SK-N-MC (cell line): ENCODE data around the gene ERCC2.
A peak's percentile ranks its signal among the peaks of the same experiment; 100 is the strongest.

Experiments used
- DNase-seq: peaks from one replicate; pipeline ENCODE4 v3.0.0-alpha.2; 2011; ENCODE audit warnings: low read depth, low spot score
- H3K27ac ChIP-seq: fragments of 200-600 bp; sonication (generic); 2 replicates; pipeline ENCODE4 v1.5.1; 2016; ENCODE audit warnings: mixed run types
- H3K36me3 ChIP-seq: fragments of 200-600 bp; sonication (generic); 2 replicates; pipeline ENCODE4 v1.6.1; 2017; ENCODE audit warnings: antibody characterized with exemption, low read length, mixed read lengths; ENCODE audit not compliant: insufficient read depth
- H3K4me3 ChIP-seq: fragments of 200-600 bp; sonication (generic); 2 replicates; pipeline ENCODE4 v1.5.1; 2016
- H3K9ac ChIP-seq: fragments of 200-600 bp; sonication (generic); 2 replicates; pipeline ENCODE4 v1.8.0; 2017; ENCODE audit warnings: mixed run types, mixed read lengths; ENCODE audit not compliant: insufficient read length
- H3K9me3 ChIP-seq: fragments of 200-600 bp; sonication (generic); 2 replicates; pipeline ENCODE4 v1.6.1; 2017; ENCODE audit warnings: low read depth, mild to moderate bottlenecking, antibody characterized with exemption, low read length, moderate library complexity, mixed read lengths
- EZH2 ChIP-seq: fragments of 200-600 bp; sonication (generic); IDR thresholded peaks from one replicate; pipeline ENCODE4 v1.6.1; 2017; ENCODE audit warnings: antibody characterized with exemption
- FOXP2 ChIP-seq: optimal IDR thresholded peaks from 2 replicates; pipeline ENCODE3; 2011; ENCODE audit warnings: mild to moderate bottlenecking, moderate library complexity; ENCODE audit not compliant: insufficient read depth; ENCODE audit errors: extremely low read length, control extremely low read depth
- POLR2AphosphoS5 ChIP-seq: IDR thresholded peaks from 2 replicates; pipeline ENCODE4 v1.6.1; 2012; ENCODE audit warnings: mild to moderate bottlenecking, low read depth, low read length, borderline replicate concordance

The ERCC2 gene

DNA sequence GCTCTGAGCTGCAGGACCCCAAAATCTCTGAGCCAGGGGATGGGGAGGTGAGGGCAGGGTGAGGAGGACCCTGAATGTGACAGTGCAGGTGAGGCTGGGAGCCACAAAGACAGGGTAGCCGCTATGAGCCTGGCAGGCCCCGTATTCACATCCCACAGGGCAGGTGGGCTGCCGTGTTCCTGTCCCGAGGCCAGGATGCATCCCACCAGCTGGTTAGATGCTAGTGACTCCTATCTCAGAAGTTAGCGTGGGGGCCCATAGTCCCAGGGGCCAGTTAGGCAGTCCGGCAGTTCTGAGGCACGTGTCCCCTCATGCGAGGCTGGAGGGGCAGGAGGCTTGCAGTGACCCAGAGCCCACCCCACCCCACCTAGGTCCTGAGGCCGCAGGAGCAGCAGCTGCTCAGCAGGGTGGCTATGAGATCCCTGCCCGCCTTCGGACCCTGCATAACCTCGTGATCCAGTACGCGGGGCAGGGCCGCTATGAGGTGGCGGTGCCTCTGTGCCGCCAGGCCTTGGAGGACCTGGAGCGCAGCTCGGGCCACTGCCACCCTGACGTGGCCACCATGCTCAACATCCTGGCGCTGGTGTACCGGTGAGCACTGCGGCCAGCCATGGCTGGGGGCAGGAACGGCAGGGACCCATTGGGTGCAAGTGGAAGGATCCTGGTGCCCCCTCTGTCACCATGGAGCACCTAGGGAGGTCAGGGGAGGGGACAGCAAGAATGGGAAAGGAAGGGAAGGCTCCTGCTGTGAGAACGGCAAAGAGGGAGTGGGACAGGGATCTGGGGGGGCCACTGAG, 22.6 kb downstream of the ERCC2 start:
- H3K9me3 ChIP-seq = no peaks in the 10 kb centered on the region
- no peak overlapping the region for H3K27ac ChIP-seq
- H3K4me3 ChIP-seq = no peak overlapping the region
- H3K36me3 ChIP-seq = peaks cover 14% of the 10 kb centered on the region; the same call in 1 of the 2 replicates
- no peak overlapping the region for H3K9ac ChIP-seq
- no peak for TF ChIP-seq FOXP2
- no peak for TF ChIP-seq POLR2AphosphoS5
- no peak for TF ChIP-seq EZH2
- DNase-seq = no peak

DNA sequence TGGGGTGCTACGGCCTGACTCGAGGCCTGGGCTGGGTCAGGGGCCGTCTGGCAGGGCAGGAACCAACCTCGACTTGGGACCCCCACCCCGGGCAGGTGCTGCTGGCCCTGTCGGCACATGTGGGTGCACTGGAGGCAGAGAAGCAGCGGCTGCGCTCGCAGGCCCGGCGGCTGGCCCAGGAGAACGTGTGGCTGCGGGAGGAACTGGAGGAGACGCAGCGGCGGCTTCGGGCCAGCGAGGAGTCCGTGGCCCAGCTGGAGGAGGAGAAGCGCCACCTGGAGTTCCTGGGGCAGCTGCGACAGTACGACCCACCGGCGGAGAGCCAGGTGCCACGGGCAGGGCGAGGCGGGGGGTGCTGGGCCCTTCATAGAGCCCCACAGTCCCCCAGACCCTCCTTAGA, 23.9 kb downstream of the ERCC2 start:
- DNase-seq = no peak
- H3K4me3 ChIP-seq = no peak overlapping the region
- H3K9me3 ChIP-seq = no peaks in the 10 kb centered on the region
- no peak overlapping the region for H3K27ac ChIP-seq
- TF ChIP-seq EZH2 (no peak), FOXP2 (no peak), POLR2AphosphoS5 (no peak)
- H3K9ac ChIP-seq = no peak overlapping the region
- H3K36me3 ChIP-seq = peaks cover 7% of the 10 kb centered on the region; the same call in 1 of the 2 replicates

DNA sequence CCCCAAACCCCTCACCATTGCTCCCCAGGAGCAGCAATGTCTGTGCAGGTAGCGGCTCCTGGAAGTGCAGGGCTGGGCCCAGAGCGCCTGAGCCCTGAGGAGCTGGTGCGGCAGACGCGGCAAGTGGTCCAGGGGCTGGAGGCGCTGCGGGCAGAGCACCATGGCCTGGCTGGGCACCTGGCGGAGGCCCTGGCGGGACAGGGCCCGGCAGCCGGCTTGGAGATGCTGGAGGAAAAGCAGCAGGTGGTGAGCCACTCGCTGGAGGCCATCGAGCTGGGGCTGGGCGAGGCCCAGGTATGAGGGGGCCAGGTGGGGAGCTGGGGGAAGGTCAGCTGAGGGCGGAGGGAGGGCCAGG, 24.9 kb downstream of the ERCC2 start:
- H3K9ac ChIP-seq = no peak overlapping the region
- H3K36me3 ChIP-seq = no peaks in the 10 kb centered on the region
- H3K27ac ChIP-seq = no peak overlapping the region
- TF ChIP-seq POLR2AphosphoS5 = no peak
- no peak for TF ChIP-seq FOXP2
- TF ChIP-seq EZH2 = no peak
- no peak overlapping the region for H3K4me3 ChIP-seq
- H3K9me3 ChIP-seq = no peaks in the 10 kb centered on the region
- DNase-seq = no peak

DNA sequence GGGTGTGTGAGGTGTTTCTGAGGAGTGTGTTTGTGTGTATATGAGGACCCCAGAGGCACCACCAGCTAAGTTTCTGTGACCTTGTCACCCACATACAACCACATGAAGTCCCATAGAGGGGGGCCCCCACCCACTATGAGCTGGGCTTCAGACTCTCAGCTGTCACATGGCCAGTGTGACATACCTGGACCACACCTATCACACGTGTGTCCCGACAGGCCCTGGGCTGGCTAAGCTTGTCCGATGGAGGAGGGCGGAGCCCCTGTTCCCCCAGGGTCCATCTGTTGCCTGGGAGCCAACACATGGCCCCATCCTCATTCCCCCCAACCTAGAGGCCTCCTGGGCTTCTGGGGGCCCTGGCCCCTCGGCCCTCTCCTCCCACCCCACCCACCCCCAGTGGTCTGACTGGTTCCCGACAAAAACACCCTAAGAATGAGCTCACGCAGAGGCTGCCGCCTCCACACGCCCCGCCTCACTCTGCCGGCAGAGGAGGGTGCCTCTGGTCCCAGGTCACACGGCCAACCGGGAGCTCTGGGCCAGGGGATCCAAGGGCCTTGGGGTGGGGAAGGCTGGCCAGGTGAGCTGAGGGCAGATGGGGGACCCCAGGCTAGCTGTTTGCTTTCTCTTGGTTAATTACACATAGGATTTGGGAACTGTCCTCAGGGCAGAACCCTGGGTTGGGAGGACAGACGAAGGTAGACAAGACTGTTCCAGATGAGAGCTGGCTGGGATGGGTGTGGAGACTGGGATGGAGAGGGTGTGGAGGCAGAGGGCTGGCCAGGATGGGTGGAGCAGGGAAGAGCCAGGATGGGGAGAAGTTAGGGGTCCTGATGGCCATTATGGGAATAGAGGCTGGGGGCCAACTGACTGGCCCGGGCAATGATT, 25.5 kb downstream of the ERCC2 start:
- H3K4me3 ChIP-seq = no peak overlapping the region
- TF ChIP-seq POLR2AphosphoS5 (no peak), FOXP2 (no peak), EZH2 (no peak)
- no peaks in the 10 kb centered on the region for H3K9me3 ChIP-seq
- no peak for DNase-seq
- no peak overlapping the region for H3K27ac ChIP-seq
- H3K36me3 ChIP-seq = no peaks in the 10 kb centered on the region
- no peak overlapping the region for H3K9ac ChIP-seq

DNA sequence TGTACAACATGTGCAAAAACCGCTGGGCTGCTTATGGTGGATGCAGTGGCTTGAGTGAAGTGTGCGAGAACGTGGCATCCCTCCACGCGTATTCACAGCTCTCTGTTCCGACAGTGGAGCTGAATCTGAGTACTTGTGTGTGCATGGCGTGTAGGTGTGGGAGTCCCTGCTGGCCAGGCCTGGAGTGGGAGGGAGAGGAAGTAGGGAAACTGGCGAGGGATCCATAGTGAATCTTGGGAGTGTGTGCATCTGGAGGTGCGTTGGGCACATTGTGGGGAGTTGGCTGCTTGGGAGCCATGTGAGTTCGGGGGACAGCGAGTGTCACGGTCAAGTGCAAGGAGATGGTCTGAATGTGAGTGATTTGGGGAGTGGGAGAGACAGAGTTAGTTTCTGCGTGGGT, 27.5 kb downstream of the ERCC2 start:
- no peak overlapping the region for H3K27ac ChIP-seq
- no peak for TF ChIP-seq FOXP2
- no peak for TF ChIP-seq EZH2
- no peak for TF ChIP-seq POLR2AphosphoS5
- H3K4me3 ChIP-seq = no peak overlapping the region
- H3K36me3 ChIP-seq = no peaks in the 10 kb centered on the region
- no peak overlapping the region for H3K9ac ChIP-seq
- H3K9me3 ChIP-seq = no peaks in the 10 kb centered on the region
- DNase-seq = no peak

DNA sequence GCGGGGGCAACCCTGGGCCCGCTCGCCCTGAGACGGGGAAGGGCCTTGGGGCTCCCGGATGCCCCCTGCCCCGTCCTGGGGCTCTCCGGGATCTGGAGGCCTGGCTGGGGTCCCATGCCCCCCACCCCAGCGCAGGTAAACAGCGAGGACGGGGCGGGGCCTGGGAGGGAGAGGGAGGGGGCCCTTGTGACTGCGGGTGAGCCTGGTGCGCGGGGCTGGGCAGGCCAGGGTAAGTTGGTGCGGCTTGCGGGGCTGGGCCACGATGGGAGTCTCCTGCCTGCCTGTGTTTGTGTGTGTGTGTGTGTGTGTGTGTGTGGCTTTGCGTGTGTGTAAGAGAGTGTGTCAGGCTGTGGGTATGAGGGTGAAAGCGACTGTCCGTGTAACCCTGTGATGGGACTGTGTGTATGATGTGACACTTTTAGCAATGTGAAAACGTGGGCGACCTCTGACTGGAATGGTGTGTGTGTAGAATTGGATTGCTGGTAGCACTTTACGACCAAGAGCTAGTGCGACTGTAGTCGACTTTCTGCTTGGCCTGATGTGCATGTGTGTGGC, 29.4 kb downstream of the ERCC2 start:
- Histone ChIP-seq H3K9me3 (no peaks in the 10 kb centered on the region), H3K4me3 (peak overlapping the region; percentile 74), H3K27ac (no peak overlapping the region), H3K9ac (no peak overlapping the region), H3K36me3 (no peaks in the 10 kb centered on the region)
- no peak for DNase-seq
- no peak for TF ChIP-seq POLR2AphosphoS5
- no peak for TF ChIP-seq FOXP2
- TF ChIP-seq EZH2 = no peak

DNA sequence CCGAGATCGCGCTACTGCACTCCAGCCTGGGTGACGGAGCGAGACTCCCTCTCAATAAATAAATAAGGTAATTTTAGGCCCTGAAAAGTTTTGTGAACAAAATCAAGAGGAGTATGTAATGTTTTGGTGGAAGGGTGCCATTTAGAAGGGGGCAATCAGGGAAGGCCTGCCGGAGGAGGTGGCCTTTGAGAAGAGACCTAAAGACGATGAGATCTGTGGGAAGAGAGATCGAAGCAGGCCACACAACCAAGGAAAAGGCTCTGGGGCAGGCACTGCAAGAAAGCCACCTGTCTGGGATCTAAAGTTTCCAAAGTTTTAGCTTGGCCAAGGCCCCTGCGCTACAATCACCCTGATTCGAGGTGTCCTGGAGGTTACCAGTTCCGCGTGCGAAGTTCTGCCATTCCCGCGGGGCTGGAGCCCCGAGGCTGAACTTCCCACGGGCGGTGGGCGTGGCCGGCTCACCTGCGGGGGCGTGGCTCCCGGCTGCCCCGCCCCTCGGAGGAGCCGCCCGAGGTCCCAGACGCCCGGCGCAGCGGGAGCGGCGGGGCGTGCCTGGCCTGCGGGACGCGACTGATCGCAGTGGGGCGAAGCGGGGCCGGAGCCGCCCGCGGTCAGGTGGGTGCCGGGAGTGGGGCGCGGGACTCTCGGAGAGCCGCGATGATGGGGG, 30.0 kb downstream of the ERCC2 start, which contains the start of gene KLC3:
TSS of gene KLC3 (plus strand) at position 519 of the 667 bp plus-strand sequence. CDS start 4,792 bp downstream, outside the sequence.
- H3K4me3 ChIP-seq = peak within 1 kb of the TSS; percentile 74
- H3K9ac ChIP-seq = no peak within 1 kb of the TSS
- DNase-seq = no peak
- no peaks in the 10 kb centered on the region for H3K9me3 ChIP-seq
- H3K27ac ChIP-seq = no peak within 1 kb of the TSS
- TF ChIP-seq FOXP2 = no peak
- TF ChIP-seq POLR2AphosphoS5 = no peak
- no peak for TF ChIP-seq EZH2
- H3K36me3 ChIP-seq = no peaks in the 10 kb centered on the region
